T-helper 2 cell treated with Interferon-gamma antibody and Interleukin-4, amounts not matched to agents 100 ng/mL and 5 ng/mL, for 36 hours (primary cell): ENCODE results near the gene DPM3. TPM values are rescaled to one million over a fixed set of nuclear protein-coding genes. Genes with fewer than 3 reads are reported as not detected.
"Not testable (repeated sequence)": the region's sequence is repeated elsewhere in the genome, so short reads cannot be mapped to it uniquely, and the experiment has no call there.

Source experiments
- intact Hi-C: fragments of 100-400 bp; cut with micrococcal nuclease; formaldehyde crosslinking; loops from one replicate; pipeline ENCODE4 v1.15.1; 2023
- total RNA-seq: library from RNA; stranded (reverse); gene quantifications from 2 replicates; pipeline ENCODE4 v1.2.3, GENCODE V29; 2022

The DPM3 gene, protein sequence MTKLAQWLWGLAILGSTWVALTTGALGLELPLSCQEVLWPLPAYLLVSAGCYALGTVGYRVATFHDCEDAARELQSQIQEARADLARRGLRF
- total RNA-seq, result 40.4 and 41.6 TPM in 2 replicates

DNA sequence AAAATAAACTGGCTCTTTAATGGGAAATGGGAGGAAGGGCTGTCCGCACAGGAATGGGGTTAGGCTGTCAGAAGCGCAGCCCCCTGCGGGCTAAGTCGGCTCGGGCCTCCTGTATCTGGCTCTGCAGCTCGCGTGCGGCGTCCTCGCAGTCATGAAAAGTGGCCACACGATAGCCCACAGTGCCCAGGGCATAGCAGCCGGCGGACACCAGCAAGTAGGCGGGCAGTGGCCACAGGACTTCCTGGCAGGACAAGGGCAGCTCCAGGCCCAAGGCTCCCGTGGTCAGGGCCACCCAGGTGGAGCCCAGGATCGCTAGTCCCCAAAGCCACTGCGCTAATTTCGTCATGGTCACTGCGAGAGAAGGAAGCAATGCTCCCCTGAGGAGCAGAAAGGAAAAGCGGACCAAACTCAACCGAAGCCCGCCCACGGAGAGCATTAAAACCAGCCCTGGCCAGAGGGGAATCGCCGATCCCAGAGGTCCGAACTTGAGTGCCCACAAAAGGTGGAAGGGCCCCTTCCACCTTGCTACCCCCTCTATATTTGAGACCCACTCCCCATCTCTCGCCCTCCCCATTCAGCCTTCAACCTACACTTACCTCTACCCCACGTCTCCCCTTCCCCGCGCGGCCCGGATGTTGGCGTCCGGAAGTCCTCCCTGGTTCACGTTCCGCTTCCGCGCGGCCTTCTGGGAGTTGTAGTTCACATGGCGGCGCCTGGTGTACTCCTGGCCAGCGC is at the start of gene DPM3:
Gene DPM3, minus strand, starts transcription at position 637 of the 735 bp plus-strand sequence. Its CDS starts 291 bp downstream, at position 346.
- intact Hi-C loops, result no loop called here

DNA sequence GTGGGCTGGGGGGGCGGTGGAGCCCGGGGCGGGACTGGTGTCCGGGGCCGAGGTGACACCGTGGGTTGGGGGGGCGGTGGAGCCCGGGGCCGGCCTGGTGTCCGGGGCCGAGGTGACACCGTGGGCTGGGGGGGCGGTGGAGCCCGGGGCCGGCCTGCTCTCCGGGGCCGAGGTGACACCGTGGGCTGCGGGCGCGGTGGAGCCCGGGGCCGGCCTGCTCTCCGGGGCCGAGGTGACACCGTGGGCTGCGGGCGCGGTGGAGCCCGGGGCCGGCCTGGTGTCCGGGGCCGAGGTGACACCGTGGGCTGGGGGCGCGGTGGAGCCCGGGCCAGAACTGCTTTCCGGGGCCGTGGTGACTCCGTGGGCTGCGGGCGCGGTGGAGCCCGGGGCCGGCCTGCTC is 49.6 kb upstream of the DPM3 start:
- intact Hi-C loops, result not testable (repeated sequence)

DNA sequence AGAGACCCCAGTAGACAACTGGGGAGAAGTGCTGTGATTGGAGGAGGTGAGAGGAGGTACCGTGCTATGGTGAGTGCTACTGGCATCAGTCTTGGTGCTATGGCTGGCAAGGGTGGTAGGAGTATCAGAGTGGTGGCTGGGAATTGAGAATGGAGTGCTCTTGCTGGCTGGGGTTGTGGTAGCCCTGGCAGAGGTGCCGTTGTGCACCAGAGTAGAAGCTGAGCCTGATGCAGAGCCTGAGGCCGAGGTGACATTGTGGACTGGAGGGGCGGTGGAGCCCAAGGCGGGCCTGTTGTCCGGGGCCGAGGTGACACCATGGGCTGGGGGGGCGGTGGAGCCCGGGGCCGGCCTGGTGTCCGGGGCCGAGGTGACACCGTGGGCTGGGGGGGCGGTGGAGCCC is 47.9 kb upstream of the DPM3 start:
- intact Hi-C loops, result no loop called here

DNA sequence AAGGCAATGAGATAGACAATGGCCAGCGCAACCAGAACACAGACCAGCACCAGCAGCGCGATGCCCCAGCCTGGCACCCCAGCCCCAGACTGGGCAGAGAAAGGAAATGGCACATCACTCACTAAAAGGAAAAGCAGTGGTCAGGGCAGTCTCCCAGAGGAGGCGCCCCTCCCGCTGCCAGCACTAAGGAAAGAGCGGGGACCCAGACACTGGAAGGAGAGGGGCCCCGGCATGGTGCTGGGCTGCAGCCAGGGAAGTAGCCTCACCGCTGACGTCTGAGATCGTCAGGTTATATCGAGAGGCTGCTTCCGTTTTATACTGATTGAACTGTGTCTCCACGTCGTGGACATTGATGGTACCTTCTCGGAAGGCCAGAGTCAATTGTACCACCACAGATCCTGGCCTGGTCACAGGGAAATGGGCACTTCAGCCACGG is 47.1 kb upstream of the DPM3 start:
- intact Hi-C loops, result no loop called here

DNA sequence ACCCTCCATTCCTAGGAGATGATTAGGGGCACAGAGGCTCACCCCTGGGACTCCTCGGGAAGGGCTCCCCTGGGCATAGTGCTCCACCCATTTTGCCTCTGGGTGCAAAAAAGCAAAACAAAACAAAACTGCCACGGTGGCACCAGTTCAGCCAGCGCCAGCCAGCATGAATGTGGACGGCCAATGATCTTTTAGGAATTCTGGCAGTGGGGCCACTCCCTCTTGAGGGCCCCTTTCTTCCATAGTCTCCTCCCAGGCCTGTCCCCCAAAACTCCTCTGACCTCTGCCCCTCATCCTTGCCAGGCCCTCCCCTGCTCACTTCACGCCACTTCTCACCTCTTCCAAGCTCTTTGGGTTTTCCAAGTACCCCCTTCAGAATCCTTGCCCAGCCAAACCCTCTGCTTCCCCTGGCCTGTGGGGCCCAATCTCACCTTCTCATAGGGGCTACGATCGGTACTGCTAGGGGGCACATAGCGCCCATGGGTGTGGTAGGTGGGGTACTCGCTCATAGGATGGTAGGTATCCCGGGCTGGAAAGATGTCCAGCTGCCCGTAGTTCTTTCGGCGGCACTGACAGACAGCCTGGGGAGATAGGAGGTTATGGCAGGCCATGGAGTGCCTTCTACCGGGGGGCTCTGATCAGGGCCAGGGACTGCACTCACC is 46.6 kb upstream of the DPM3 start:
- intact Hi-C loops, result no loop called here

DNA sequence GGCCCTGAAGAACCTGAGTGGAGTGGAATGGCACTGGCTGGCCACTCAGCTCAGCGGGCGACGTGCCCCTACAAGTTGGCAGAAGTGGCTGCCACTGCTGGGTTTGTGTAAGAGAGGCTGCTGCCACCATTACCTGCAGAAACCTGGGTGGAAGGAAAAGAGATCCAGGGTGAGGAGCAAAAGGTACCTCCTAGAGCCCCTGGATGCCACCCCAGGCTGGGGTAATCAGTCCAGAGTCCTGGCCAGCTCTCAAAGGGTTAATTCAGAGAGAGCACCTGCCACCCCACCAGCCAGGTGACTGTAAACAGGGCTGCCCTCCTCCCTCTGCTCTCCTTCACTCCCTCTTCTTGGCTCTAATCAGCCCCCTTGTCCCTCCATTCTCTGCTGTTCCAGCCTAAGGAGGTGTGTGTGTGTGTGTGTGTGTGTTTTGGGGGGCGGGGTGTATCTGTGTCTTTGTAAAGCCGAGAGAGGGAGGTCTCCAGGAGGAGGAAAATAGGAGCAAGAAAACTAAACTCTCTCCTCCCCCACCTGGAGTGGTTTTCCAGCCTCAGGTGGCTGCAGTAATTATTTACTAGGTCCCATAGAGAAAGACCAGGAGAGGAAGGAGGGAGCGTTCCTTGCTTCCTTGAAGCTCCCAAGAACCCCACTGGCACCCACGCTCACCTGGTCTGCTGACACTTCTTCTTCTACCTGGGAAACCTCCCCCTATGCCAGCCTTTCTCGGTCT is 45.9 kb upstream of the DPM3 start:
- intact Hi-C loops, result no loop called here

DNA sequence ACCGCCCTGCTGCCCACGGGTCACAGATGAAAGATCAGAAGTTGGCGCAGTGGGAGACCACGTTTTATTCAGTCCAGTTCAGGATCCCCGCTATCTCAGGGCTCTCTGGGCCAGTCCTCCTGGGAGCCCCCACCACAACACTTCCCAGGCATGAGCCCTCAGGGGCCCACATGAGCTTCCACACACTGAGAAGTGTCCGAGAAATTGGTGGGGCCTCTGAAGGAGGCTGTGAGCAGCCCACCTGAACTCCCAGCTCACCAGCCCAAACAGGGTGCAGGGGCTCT is 45.4 kb upstream of the DPM3 start:
- intact Hi-C loops, result no loop called here

DNA sequence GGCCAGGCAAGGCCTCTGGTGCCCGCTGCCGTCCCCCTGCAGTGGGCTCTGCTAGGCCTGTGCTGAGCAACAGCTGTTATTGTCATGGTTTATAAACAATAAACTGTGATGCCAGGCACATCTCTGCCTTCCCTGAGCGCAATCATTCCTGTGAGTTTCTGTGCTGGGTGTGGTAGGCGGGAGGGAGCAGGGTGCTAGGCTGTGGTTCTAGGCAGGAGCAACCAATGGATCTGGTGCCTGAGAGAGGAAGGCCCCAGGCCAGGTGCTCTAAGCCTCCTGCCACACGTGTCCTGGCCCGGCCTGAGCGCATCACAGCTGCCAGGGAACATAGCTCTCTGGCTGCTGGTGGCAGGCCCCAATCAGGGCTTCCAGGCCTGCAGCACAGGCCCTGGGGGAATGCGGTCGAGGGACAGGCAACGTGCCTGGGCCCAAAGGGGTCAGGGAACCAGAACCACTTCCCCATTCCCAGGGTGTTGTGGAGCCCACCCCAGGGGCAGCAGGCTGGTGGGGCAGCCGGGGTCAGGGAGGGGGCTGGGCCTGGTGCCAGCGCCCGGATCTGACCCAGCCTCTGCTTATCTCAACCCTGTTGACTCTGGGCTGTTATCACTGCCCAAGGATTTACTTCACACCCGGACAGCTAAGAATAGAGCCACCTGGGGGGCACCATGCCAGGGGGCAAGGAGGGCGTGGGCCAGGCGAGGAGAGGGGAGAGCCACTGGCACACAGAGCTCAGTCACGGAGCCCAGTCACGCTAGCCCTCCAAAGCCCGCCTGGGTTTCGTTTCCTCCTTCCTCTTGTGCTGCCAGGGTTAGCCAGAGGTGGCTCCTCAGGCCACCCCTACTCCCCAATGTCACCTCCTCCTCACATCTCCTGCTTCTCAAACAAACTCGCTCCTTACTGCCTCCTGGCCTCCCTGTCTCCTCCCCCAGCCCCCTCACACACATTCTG is 44.8 kb upstream of the DPM3 start:
- intact Hi-C loops, result no loop called here

DNA sequence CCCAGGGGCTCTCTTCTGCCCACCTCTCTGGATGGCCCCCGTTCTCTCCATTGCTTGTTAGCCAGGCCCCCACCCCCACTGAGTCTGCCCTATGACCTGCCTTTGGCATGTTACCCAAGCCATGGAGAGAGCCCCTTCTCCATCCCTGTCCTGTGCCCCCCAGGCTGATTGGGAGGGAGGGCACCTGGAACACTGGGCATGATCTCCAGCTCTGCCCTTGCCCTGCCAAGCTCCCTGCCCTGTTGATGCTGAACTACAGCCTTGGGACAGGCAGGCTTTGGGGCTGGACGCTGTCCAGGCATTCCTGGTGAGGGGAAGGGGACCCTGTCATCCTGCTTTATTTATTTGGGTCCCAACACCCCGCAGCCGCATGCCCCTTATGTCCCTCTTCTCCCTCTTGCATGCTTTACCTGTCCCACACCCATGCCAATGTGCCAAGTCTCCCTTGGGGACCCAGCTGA is 44.0 kb upstream of the DPM3 start:
- intact Hi-C loops, result no loop called here

DNA sequence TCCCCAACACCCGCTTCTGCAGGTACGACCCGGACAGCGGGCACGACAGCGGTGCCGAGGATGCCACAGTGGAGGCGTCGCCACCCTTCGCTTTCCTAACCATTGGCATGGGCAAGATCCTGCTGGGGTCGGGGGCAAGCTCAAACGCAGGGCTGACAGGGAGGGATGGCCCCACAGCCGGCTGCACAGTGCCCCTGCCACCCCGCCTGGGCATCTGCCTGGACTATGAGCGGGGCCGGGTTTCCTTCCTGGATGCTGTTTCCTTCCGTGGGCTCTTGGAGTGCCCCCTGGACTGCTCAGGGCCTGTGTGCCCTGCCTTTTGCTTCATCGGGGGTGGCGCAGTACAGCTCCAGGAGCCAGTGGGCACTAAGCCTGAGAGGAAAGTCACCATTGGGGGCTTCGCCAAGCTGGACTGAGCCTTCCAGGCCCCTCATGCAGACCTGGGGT is 43.5 kb upstream of the DPM3 start:
- intact Hi-C loops, result no loop called here

DNA sequence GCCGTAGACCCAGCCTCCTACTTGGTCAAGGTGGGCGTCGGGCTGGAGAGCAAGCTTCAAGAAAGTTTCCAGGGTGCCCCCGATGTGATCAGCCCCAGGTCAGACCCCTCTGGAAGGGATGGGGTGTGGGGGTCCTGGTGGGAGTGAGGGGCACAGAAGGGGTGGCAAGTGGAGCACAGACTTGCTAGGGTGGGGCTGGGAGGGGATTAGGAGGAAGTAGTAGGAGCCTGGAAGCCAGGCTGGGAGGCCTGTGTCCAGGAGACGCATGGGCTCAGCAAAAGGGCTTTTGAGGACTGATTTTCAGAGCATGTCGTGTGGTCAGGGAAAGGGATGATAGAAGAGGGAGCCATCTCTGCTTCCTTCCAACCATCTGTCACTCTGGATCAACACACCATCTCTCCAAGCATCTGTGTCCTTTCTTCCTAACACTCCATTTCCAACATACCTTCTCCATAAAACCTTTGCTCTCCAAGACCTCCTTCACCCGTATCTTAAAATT is 41.8 kb upstream of the DPM3 start:
- intact Hi-C loops, result no loop called here

DNA sequence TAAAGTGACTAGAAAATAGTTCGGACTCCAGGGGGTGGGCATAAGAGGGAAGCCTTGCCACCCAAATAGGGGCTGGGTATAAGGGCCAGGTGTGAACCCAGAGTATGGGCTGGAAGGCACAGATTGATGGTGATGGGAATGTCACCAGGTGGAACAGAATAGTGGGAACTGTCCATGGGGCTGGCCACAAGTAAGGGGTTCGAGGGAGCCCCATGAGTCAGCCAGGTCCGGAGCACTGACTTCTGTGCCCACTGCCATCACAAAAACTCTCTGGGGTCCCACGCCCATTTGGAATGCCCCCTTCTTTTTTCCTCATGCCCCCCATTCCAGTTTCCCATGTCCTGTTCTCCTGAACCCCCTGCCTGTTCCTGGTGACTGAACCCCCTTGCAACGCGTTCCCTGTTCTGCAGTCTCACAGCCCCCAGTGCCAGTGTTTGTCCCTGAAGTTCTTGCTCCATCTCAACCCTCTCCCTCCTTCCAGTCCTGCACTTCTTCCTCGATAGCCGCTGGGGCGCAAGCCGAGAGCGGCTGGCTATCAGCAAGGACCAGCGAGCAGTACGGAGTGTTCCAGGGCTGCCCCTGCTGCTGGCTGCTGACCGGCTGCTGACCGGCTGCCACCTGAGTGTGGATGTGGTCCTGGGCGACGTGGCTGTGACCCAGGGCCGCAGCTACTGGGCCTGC is 41.2 kb upstream of the DPM3 start:
- intact Hi-C loops, result no loop called here

DNA sequence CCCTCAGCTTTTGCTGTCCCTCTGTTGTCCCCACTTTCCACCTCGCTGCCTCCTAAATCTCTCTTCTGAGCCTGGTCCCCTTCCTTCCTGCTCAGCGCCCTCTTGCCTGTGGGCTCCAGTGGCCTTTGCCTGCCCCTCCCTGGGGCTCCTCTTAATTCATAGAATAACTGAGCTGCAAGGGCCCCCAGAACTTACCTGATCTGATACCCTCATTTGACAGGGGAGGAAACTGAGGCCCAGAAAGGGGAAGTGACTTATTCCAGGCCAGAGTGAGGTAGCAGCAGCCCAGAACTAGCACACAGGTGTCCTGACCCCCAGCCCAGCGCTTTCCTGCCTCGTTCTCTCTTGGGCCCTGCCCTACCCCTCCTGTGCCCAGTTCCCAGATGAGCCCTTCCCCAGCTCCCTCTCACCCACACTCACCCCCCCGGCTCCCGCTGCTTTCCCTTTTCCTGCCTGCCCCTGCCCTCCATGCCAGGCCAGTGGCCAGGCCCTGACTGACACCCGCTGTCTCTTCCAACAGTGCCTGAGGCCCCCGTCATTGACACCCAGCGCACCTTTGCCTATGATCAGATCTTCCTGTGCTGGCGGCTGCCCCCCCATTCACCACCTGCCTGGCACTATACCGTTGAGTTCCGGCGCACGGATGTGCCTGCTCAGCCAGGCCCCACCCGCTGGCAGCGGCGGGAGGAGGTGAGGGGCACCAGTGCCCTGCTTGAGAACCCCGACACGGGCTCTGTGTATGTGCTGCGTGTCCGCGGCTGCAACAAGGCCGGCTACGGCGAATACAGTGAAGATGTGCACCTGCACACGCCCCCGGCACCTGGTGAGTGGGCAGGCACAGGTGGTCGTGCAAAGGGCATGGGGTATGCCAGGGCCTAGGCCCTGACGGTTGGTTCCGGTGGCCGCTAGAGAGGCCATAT is 39.0 kb upstream of the DPM3 start:
- intact Hi-C loops, result loop anchor here (10.0 kb wide), 1 partner anchor 205 kb away; the partner anchor contains the start of genes CKS1B and SHC1

DNA sequence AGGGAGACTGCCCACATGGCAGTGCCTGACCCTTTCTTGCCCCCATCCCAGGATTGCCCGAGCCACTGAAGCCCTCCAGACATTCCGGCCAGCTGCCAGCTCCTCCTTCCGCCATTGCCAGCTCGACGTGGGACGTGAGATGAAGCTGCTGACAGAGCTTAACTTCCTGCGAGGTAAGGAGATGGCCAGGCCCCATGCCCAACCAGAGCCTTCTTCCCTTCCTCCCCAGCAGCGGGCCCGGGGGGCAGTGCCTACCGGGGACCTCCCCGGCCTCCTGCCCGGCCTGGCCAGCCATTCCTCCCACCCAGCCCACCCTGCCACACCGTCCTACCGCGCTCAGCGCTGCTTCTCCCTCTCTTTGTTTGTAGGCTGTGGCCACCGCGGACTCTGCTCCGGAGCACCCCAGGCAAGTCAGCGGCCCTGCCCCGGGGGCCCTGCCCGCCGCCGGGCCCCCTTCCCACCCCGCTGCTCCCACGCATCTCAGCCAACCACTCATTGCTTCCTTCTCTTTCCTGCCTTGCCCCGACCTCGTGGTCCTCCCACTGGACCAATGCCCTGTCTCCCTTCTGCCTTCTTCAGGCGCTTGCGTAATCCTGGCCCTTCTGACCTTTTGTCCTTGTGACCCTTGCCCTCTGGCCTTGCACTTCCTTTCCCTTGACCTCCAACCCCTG is 38.2 kb upstream of the DPM3 start:
- intact Hi-C loops, result loop anchor here (10.0 kb wide), 1 partner anchor 204 kb away; the partner anchor contains the start of genes CKS1B and SHC1

DNA sequence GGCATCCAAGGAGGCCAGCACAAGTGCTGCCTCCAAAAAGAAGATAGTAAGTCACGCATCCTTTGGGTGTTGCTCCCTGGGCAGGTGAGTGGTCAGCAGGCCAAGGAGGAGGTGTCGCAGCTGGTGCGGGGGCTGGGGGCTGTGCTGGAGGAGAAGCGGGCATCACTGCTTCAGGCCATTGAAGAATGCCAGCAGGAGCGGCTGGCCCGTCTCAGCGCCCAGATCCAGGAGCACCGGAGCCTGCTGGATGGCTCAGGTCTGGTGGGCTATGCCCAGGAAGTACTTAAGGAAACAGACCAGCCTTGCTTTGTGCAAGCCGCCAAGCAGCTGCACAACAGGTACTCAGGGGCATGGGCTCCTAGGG is 37.6 kb upstream of the DPM3 start:
- intact Hi-C loops, result loop anchor here (2.0 to 10.0 kb wide), 2 partner anchors 29 to 203 kb away; partner anchors contain the start of genes CKS1B, SHC1 and THBS3

DNA sequence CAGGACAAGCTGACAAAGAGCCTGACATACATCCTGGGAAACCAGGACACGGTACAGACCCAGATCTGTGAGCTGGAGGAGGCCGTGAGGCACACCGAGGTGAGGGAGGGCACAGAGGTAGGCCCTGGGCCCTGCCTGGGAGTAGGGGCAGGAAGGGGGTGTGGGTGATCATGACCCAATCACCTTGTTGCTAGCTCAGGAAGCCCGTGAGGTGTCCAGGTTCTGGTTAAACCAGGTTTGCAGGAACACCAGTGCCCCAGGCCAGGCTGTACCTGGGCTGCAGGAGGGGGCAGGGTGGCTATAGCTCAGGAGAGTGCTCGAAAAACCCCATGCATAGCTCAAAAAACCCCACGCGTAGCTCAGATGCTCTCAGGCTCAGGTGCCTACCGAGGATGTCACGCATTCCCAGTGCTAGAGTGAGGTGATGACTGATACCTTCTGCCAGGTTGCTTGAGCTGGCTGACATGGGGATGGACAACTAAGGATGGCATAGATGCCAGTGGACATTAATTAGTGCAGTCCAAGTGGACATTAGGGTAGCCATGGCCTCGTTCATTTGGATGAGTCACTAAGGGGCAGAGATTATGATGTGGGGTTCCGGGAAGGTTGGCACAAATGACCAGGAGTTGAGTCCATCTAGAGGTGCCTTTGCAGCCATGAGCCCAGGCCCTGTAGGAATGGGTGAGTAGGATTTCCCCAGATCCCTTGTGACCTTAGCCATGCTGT is 37.0 kb upstream of the DPM3 start:
- intact Hi-C loops, result loop anchor here (2.0 to 10.0 kb wide), 2 partner anchors 29 to 203 kb away; partner anchors contain the start of genes CKS1B, SHC1 and THBS3

DNA sequence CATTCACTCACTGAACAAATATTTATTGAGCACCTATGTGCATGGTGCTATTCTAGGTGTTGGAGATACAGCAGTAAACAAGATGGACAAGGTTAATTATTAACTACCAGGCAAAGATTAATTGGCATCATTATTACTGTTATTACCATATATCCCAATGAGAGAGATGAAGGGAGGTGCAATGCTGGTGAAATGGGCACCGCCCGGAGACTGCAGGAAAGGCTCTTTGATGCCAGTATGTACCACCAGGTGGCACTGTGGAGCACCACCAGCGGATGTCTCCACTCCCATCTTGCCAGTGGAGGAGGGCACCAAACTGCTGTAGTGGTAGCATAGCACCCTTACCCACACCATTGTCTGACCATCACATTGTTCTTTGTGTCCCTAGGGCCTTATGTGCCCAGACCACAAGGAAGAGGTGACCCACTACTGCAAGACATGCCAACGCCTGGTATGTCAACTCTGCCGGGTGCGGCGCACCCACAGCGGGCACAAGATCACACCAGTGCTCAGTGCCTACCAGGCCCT is 36.3 kb upstream of the DPM3 start:
- intact Hi-C loops, result loop anchor here (1.0 to 10.0 kb wide), 5 partner anchors 18 to 202 kb away; partner anchors contain the start of genes CKS1B, SHC1 and THBS3
